ENCODE results near the gene PDZK1IP1. TPM values are rescaled to one million over a fixed set of nuclear protein-coding genes. Genes with fewer than 3 reads are reported as not detected.

PDZK1IP1 gene
- total and polyA plus RNA-seq, 2 donors (not counting 3 experiments of a cell fraction or from before 2014, with no cell fraction given) = 0.52 TPM; not detected in 1

GRCh38 chr1:47187926-47188250 is 1.9 kb downstream of the PDZK1IP1 start:
- no peak overlapping the region for H2AFZ ChIP-seq (ENCODE audit: low read depth, low read length)
- peaks cover 5% of the 10 kb centered on the region for H3K4me1 ChIP-seq (ENCODE audit: control insufficient read depth, extremely low read depth, insufficient read depth, low read length)
- H3K79me2 ChIP-seq (ENCODE audit: control insufficient read depth, insufficient read depth, low read length) = no peaks in the 10 kb centered on the region
- ChIA-PET POLR2A (no interaction called here), CTCF (interaction anchor here (1.0 to 1.8 kb wide), 6 partner anchors 8 to 250 kb away, joined by 3 to 13 read pairs (median 3); partner anchors contain the start of gene FOXD2)
- no peaks in the 10 kb centered on the region for H3K27me3 ChIP-seq (ENCODE audit: control insufficient read depth in 2 of 2, insufficient read depth in 2 of 2, low read length in 2 of 2)
- H3K9me3 ChIP-seq (replicated peaks; ENCODE audit: control insufficient read depth, insufficient read depth, low read length) = no peaks in the 10 kb centered on the region
- H4K20me1 ChIP-seq (replicated peaks; ENCODE audit: control insufficient read depth, extremely low read depth, insufficient read depth, low read length) = no peaks in the 10 kb centered on the region
- H3K4me3 ChIP-seq (replicated peaks in 1 of 3; ENCODE audit: insufficient read depth in 1 of 3, low read depth in 1 of 3, low read length in 3 of 3) = no peak overlapping the region
- H3K36me3 ChIP-seq (ENCODE audit: control insufficient read depth in 2 of 2, extremely low read depth in 1 of 2, insufficient read depth in 2 of 2, low read length in 2 of 2) = no peaks in the 10 kb centered on the region
- FAIRE-seq (no peak), DNase-seq (ENCODE audit: low read depth, low spot score) (no peak)
- no peaks in the 10 kb centered on the region for H3K9me1 ChIP-seq (replicated peaks; ENCODE audit: control insufficient read depth, extremely low read depth, insufficient read depth, low read length)
- dilution Hi-C loops (cut with MboI; ENCODE audit: extremely low pct_ligation_motif_present, low sequenced_read_pairs) = no loop called here
- no peak overlapping the region for H3K27ac ChIP-seq (ENCODE audit: insufficient read depth, low read depth, low read length)
- TF ChIP-seq FOS (IDR thresholded peaks at IDR 0.05; ENCODE audit: borderline replicate concordance, insufficient read depth, low read length) (no peak), POLR2A (IDR thresholded peaks at IDR 0.05; ENCODE audit: low read depth, low read length) (no peak), MAX (IDR thresholded peaks at IDR 0.05; ENCODE audit: insufficient read depth, insufficient read length) (no peak), CTCF (IDR thresholded peaks at IDR 0.05; ENCODE audit: extremely low read depth in 1 of 2, insufficient read depth in 1 of 2, low read depth in 1 of 2, low read length in 2 of 2) (no peak), MYC (IDR thresholded peaks at IDR 0.05; ENCODE audit: low read depth, low read length) (no peak), POLR2AphosphoS5 (IDR thresholded peaks at IDR 0.05; ENCODE audit: insufficient read depth, low read depth, low read length) (no peak), EZH2 (IDR thresholded peaks at IDR 0.05; ENCODE audit: borderline replicate concordance, low read depth, low read length, severe bottlenecking) (no peak), JUN (IDR thresholded peaks at IDR 0.05; ENCODE audit: borderline replicate concordance, insufficient read depth, insufficient read length, low read depth) (no peak), GATA2 (IDR thresholded peaks at IDR 0.05; ENCODE audit: insufficient read depth, insufficient read length, low read depth, low read length) (no peak)
- no peak overlapping the region for H3K4me2 ChIP-seq (ENCODE audit: insufficient read depth, low read length)
- intact Hi-C loops (cut with micrococcal nuclease) = no loop called here
- no peak overlapping the region for H3K9ac ChIP-seq (replicated peaks; ENCODE audit: extremely low read depth, insufficient read depth, low read length)
- no TSS peak for BruUV-seq (replicated peaks)
